Naive thymus-derived CD4-positive, alpha-beta T cell (primary cell): Measurements from ENCODE around the gene ZGLP1. TPM values are rescaled to one million over a fixed set of nuclear protein-coding genes. Genes with fewer than 3 reads are reported as not detected.
A peak's percentile ranks its signal among the peaks of the same experiment; 100 is the strongest.
"Not testable (repeated sequence)": the region's sequence is repeated elsewhere in the genome, so short reads cannot be mapped to it uniquely, and the experiment has no call there.

Source experiments
- ATAC-seq: fragments of 150-1000 bp; cut with Tn5 transposase; 2 replicates; pipeline ENCODE4 v1.10.0; 2021; ENCODE audit warnings: mild to moderate bottlenecking, moderate library complexity
- CTCF ChIA-PET: fragments of 350-600 bp; sonication (Branson Sonifier 250); formaldehyde crosslinking; loops from one replicate; lab custom pipeline; 2021; ENCODE audit warnings: antibody characterized with exemption; lab: Charles Lee
- POLR2A ChIA-PET: fragments of 350-600 bp; sonication (Branson Sonifier 250); formaldehyde crosslinking; loops from one replicate; lab custom pipeline; 2021; ENCODE audit warnings: antibody characterized with exemption, inconsistent platforms; lab: Charles Lee
- DNase-seq, 9 donors: peaks; one replicate each; pipeline versions ENCODE4 v3.0.0 to v3.0.0-alpha.2; 2020 to 2022; ENCODE audit warnings: mixed read lengths in 1 of 9
- H3K27ac ChIP-seq: one replicate; pipeline ENCODE4 v1.7.0; 2013; ENCODE audit warnings: mild to moderate bottlenecking, low read depth, low read length, moderate library complexity
- H3K27me3 ChIP-seq, 2 donors: one replicate each; pipeline ENCODE4 v1.7.0; 2013; ENCODE audit warnings: low read length in 2 of 2, mild to moderate bottlenecking in 2 of 2, moderate library complexity in 2 of 2; ENCODE audit not compliant: control insufficient read depth in 2 of 2, insufficient read depth in 2 of 2
- H3K36me3 ChIP-seq, 3 experiments: 1 replicate in 2 of 3; 2 replicates in 1 of 3; pipeline ENCODE4 v1.7.0; 2013; ENCODE audit warnings: low read length in 3 of 3, mild to moderate bottlenecking in 3 of 3, moderate library complexity in 1 of 3; ENCODE audit not compliant: insufficient read depth in 3 of 3, control insufficient read depth in 2 of 3
- H3K4me1 ChIP-seq, 2 donors: one replicate each; pipeline ENCODE4 v1.7.0; 2013; ENCODE audit warnings: low read length in 2 of 2, mild to moderate bottlenecking in 2 of 2, moderate library complexity in 1 of 2; ENCODE audit not compliant: control insufficient read depth in 2 of 2, insufficient read depth in 2 of 2
- H3K4me3 ChIP-seq: 2 replicates; pipeline ENCODE4 v1.7.0; 2013; ENCODE audit warnings: mild to moderate bottlenecking, low read length
- H3K9me3 ChIP-seq, 3 experiments: 1 replicate in 2 of 3; 2 replicates in 1 of 3; pipeline ENCODE4 v1.7.0; 2013; ENCODE audit warnings: low read length in 3 of 3; ENCODE audit not compliant: control insufficient read depth in 2 of 3
- H3K27ac Mint-ChIP-seq, 9 donors: one replicate each; pipeline ENCODE4 v1.8.0; 2020 to 2022; ENCODE audit warnings: mixed read lengths in 9 of 9, mild to moderate bottlenecking in 8 of 9, moderate library complexity in 5 of 9, inconsistent platforms in 2 of 9
- H3K27me3 Mint-ChIP-seq, 5 donors: one replicate each; pipeline ENCODE4 v1.8.0; 2021 to 2022; ENCODE audit warnings: mixed read lengths in 5 of 5, mild to moderate bottlenecking in 1 of 5
- H3K36me3 Mint-ChIP-seq, 5 donors: one replicate each; pipeline ENCODE4 v1.8.0; 2020 to 2022; ENCODE audit warnings: mixed read lengths in 5 of 5, mild to moderate bottlenecking in 3 of 5, inconsistent platforms in 1 of 5
- H3K4me1 Mint-ChIP-seq, 7 donors: one replicate each; pipeline ENCODE4 v1.8.0; 2020 to 2022; ENCODE audit warnings: mixed read lengths in 7 of 7, mild to moderate bottlenecking in 3 of 7, inconsistent platforms in 1 of 7
- H3K4me3 Mint-ChIP-seq, 10 donors: one replicate each; pipeline ENCODE4 v1.8.0; 2020 to 2022; ENCODE audit warnings: mild to moderate bottlenecking in 10 of 10, mixed read lengths in 10 of 10, moderate library complexity in 6 of 10, inconsistent platforms in 2 of 10
- H3K9me3 Mint-ChIP-seq, 11 donors: one replicate each; pipeline ENCODE4 v1.8.0; 2020 to 2022; ENCODE audit warnings: mixed read lengths in 11 of 11, mild to moderate bottlenecking in 4 of 11, inconsistent platforms in 1 of 11, moderate library complexity in 1 of 11
- intact Hi-C, 2 donors: fragments of 100-400 bp; cut with micrococcal nuclease; formaldehyde crosslinking; loops; one replicate each; pipeline ENCODE4 v1.15.1; 2023
- polyA plus RNA-seq, 2 donors: library from polyadenylated mRNA; unstranded; fragments of 300-500 nt; fragmentation: Illumina TruSeq; gene quantifications; one replicate each; pipeline ENCODE4 v1.2.3, GENCODE V29; 2021
- total RNA-seq, 6 experiments: library from RNA in 5 of 6; stranded (reverse) in 5 of 6; gene quantifications; 1 replicate in 5 of 6; 2 replicates in 1 of 6; pipeline ENCODE4 v1.2.3 and lab custom pipeline; 2021 to 2026

Gene ZGLP1
- total and polyA plus RNA-seq, 7 experiments from 2014 or later: 0.22 to 11.4 (median 5.7) TPM; not detected in 1

GRCh38 chr19:10343495-10343894 is 33.9 kb upstream of the ZGLP1 start:
- H3K4me3 ChIP-seq: no peak overlapping the region
- H3K27ac ChIP-seq: no peak overlapping the region
- H3K4me1 ChIP-seq: peaks cover 15 to 16% of the 10 kb centered on the region in 2 donors
- H3K36me3 ChIP-seq: no peaks in the 10 kb centered on the region
- H3K27me3 Mint-ChIP-seq: no peaks in the 10 kb centered on the region
- ATAC-seq: no peak
- H3K4me3 Mint-ChIP-seq: peak overlapping the region in 1 of 10 donors; percentile 48
- DNase-seq: no peak
- H3K27ac Mint-ChIP-seq: peak overlapping the region in 1 of 9 donors; percentile 65
- H3K4me1 Mint-ChIP-seq: peaks cover 8 to 25% (median 22%) of the 10 kb centered on the region in 7 donors
- no peaks in the 10 kb centered on the region for H3K9me3 Mint-ChIP-seq
- ChIA-PET CTCF (interaction anchor here (0.6 kb wide), 2 partner anchors 85 to 410 kb away, joined by 3 to 4 read pairs; no protein-coding TSS in a partner anchor), POLR2A (interaction anchor here (1.2 kb wide), 1 partner anchor 24 kb away, joined by 3 read pairs; no protein-coding TSS in a partner anchor)
- peaks cover 0 to under 1% (median 0%) of the 10 kb centered on the region in 5 donors for H3K36me3 Mint-ChIP-seq
- H3K27me3 ChIP-seq: no peaks in the 10 kb centered on the region
- intact Hi-C loops: no loop called here
- H3K9me3 ChIP-seq: no peaks in the 10 kb centered on the region

- Mint-ChIP-seq H3K9me3 (no peaks in the 10 kb centered on the region), H3K36me3 (peaks cover 0 to 3% (median 0%) of the 10 kb centered on the region in 5 donors), H3K4me1 (peaks cover 11 to 41% (median 30%) of the 10 kb centered on the region in 7 donors), H3K4me3 (peak overlapping the region; percentile 93 to 100 (median 98)), H3K27me3 (no peaks in the 10 kb centered on the region), H3K27ac (peak overlapping the region; percentile 65 to 98 (median 95))
- intact Hi-C loops: loop anchor here in 1 of 2 donors (1.0 kb wide), 1 partner anchor 71 kb away; no protein-coding TSS in a partner anchor
- Histone ChIP-seq H3K9me3 (no peaks in the 10 kb centered on the region), H3K36me3 (peaks cover 0 to 14% (median 0%) of the 10 kb centered on the region in 3 experiments), H3K4me1 (peaks cover 17 to 25% of the 10 kb centered on the region in 2 donors), H3K27me3 (no peaks in the 10 kb centered on the region), H3K4me3 (peak overlapping the region; percentile 57), H3K27ac (peak overlapping the region; percentile 80)
- DNase-seq: no peak
- no peak for ATAC-seq
- CTCF ChIA-PET: interaction anchor here (0.6 to 1.1 kb wide), 2 partner anchors 17 to 49 kb away, joined by 4 read pairs; no protein-coding TSS in a partner anchor
- POLR2A ChIA-PET: no interaction called here
Measured at GRCh38 chr19:10339977-10340376, 30.4 kb upstream of the ZGLP1 start.

GRCh38 chr19:10339380-10339960 is 29.9 kb upstream of the ZGLP1 start, which contains the start of gene ICAM3:
Gene ICAM3, minus strand, starts transcription at chr19:10339624. Its CDS starts 10 bp downstream, at chr19:10339614.
- intact Hi-C loops: loop anchor here in 1 of 2 donors (1.0 kb wide), 1 partner anchor 70 kb away; no protein-coding TSS in a partner anchor
- H3K4me3 Mint-ChIP-seq: peak within 1 kb of the TSS; percentile 93 to 100 (median 98)
- H3K27ac ChIP-seq: peak within 1 kb of the TSS; percentile 80
- peak within 1 kb of the TSS; percentile 89 to 98 (median 96) for H3K27ac Mint-ChIP-seq
- peak; percentile 47 to 73 (median 56) for DNase-seq
- H3K36me3 ChIP-seq: peaks cover 0 to 19% (median 0%) of the 10 kb centered on the region in 3 experiments
- H3K27me3 Mint-ChIP-seq: no peaks in the 10 kb centered on the region
- no peaks in the 10 kb centered on the region for H3K9me3 Mint-ChIP-seq
- peaks cover 11 to 46% (median 30%) of the 10 kb centered on the region in 7 donors for H3K4me1 Mint-ChIP-seq
- peak within 1 kb of the TSS; percentile 57 for H3K4me3 ChIP-seq
- H3K4me1 ChIP-seq: peaks cover 17 to 25% of the 10 kb centered on the region in 2 donors
- POLR2A ChIA-PET: no interaction called here
- CTCF ChIA-PET: no interaction called here
- H3K9me3 ChIP-seq: no peaks in the 10 kb centered on the region
- H3K27me3 ChIP-seq: no peaks in the 10 kb centered on the region
- peaks cover 0 to 6% (median 0%) of the 10 kb centered on the region in 5 donors for H3K36me3 Mint-ChIP-seq
- peak; percentile 96 for ATAC-seq

- peaks cover 0 to 24% (median 0%) of the 10 kb centered on the region in 3 experiments for H3K36me3 ChIP-seq
Measured at GRCh38 chr19:10338940-10339339, 29.3 kb upstream of the ZGLP1 start.

GRCh38 chr19:10336725-10337124 is 27.1 kb upstream of the ZGLP1 start:
- H3K9me3 ChIP-seq, H3K9me3 Mint-ChIP-seq, H3K27me3 Mint-ChIP-seq, H3K4me3 ChIP-seq, H3K27ac ChIP-seq, intact Hi-C loops, H3K27me3 ChIP-seq, ATAC-seq, DNase-seq: not testable (repeated sequence)
- peak overlapping the region in 4 of 9 donors; percentile 9 to 51 (median 30) for H3K27ac Mint-ChIP-seq
- H3K4me1 Mint-ChIP-seq: peaks cover 17 to 72% (median 51%) of the 10 kb centered on the region in 7 donors
- peaks cover 0 to 40% (median 0%) of the 10 kb centered on the region in 3 experiments for H3K36me3 ChIP-seq
- peak overlapping the region in 4 of 10 donors; percentile 16 to 93 (median 48) for H3K4me3 Mint-ChIP-seq
- POLR2A ChIA-PET: interaction anchor here (0.7 to 1.7 kb wide), 2 partner anchors 20 to 199 kb away, joined by 6 to 8 read pairs; no protein-coding TSS in a partner anchor
- H3K4me1 ChIP-seq: peaks cover 33 to 45% of the 10 kb centered on the region in 2 donors
- CTCF ChIA-PET: interaction anchor here (0.7 kb wide), 1 partner anchor 197 kb away, joined by 6 read pairs; no protein-coding TSS in a partner anchor
- peaks cover 0 to 20% (median 0%) of the 10 kb centered on the region in 5 donors for H3K36me3 Mint-ChIP-seq

More at GRCh38 chr19:10338940-10339339, 29.3 kb upstream of the ZGLP1 start:
- Mint-ChIP-seq H3K4me1 (peaks cover 11 to 51% (median 35%) of the 10 kb centered on the region in 7 donors), H3K4me3 (peak overlapping the region; percentile 93 to 100 (median 98)), H3K27ac (peak overlapping the region; percentile 89 to 98 (median 96)), H3K9me3 (no peaks in the 10 kb centered on the region), H3K27me3 (no peaks in the 10 kb centered on the region), H3K36me3 (peaks cover 0 to 6% (median 0%) of the 10 kb centered on the region in 5 donors)
- peaks cover 21 to 30% of the 10 kb centered on the region in 2 donors for H3K4me1 ChIP-seq
- intact Hi-C loops: loop anchor here in 1 of 2 donors (1.0 kb wide), 1 partner anchor 70 kb away; no protein-coding TSS in a partner anchor
- ATAC-seq (no peak), DNase-seq (no peak)
- POLR2A ChIA-PET: no interaction called here
- H3K9me3 ChIP-seq: no peaks in the 10 kb centered on the region
- peak overlapping the region; percentile 57 for H3K4me3 ChIP-seq
- CTCF ChIA-PET: interaction anchor here (0.7 to 1.4 kb wide), 2 partner anchors 78 to 79 kb away, joined by 3 to 4 read pairs; no protein-coding TSS in a partner anchor
- peak overlapping the region; percentile 80 for H3K27ac ChIP-seq
- H3K27me3 ChIP-seq: no peaks in the 10 kb centered on the region

- H3K4me1 Mint-ChIP-seq: peaks cover 17 to 68% (median 51%) of the 10 kb centered on the region in 7 donors
- POLR2A ChIA-PET: interaction anchor here (1.3 to 1.7 kb wide), 2 partner anchors 19 to 65 kb away, joined by 4 to 6 read pairs; partner anchors contain the start of gene ICAM1
Measured at GRCh38 chr19:10335352-10335985, 25.9 kb upstream of the ZGLP1 start.

More at GRCh38 chr19:10335352-10335985, 25.9 kb upstream of the ZGLP1 start:
- no peak for DNase-seq
- CTCF ChIA-PET: no interaction called here
- Mint-ChIP-seq H3K4me3 (peak overlapping the region in 2 of 10 donors; percentile 7 to 38), H3K36me3 (peaks cover 0 to 20% (median 0%) of the 10 kb centered on the region in 5 donors), H3K27me3 (no peaks in the 10 kb centered on the region), H3K27ac (peak overlapping the region in 1 of 9 donors; percentile 46), H3K9me3 (peaks cover 0 to 2% (median 0%) of the 10 kb centered on the region in 11 donors)
- H3K36me3 ChIP-seq: peaks cover 0 to 44% (median under 1%) of the 10 kb centered on the region in 3 experiments
- no peaks in the 10 kb centered on the region for H3K9me3 ChIP-seq
- no peak overlapping the region for H3K27ac ChIP-seq
- intact Hi-C loops: no loop called here
- ATAC-seq: no peak
- H3K4me3 ChIP-seq: no peak overlapping the region
- no peaks in the 10 kb centered on the region for H3K27me3 ChIP-seq
- H3K4me1 ChIP-seq: peaks cover 34 to 45% of the 10 kb centered on the region in 2 donors
